ENCODE results near the gene MAPK13. TPM values are rescaled to one million over a fixed set of nuclear protein-coding genes. Genes with fewer than 3 reads are reported as not detected.

The MAPK13 gene
- total RNA-seq, 1 experiment from 2014 or later = 47.3 TPM

- H3K36me3 ChIP-seq (ENCODE audit: control insufficient read depth in 1 of 2, insufficient read depth in 2 of 2, low read length in 2 of 2) = no peaks in the 10 kb centered on the region
- no peak for ATAC-seq
- POLR2A ChIA-PET = no interaction called here
Observed at GRCh38 chr6:36149476-36149875, 19.2 kb downstream of the MAPK13 start.

DNA sequence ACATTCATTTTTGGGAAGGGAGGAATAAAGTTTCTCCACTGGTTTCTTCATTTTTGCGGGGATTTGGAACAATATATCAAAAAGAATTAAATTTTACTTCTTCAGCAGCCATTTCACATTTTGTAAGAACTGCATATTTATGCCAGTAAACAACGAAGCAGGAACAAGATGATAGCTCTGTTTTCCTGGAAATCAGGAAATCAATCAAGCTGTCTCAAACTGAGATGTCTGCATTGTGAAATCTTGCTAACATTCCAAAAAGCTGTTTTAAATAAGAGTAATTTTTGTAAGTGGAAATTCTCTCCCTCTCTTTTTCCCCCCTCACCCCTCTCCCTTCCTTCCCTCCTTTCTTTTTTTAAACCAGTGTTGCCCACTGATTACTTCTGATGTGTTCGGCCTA lies 20.0 kb downstream of the MAPK13 start:
- DNase-seq (ENCODE audit: low read depth, low spot score) (no peak), ATAC-seq (no peak)
- CTCF ChIA-PET = no interaction called here
- H3K9me3 ChIP-seq (ENCODE audit: control insufficient read depth in 1 of 2, insufficient read depth in 1 of 2, low read depth in 1 of 2, low read length in 2 of 2) = peaks cover 0 to 4% of the 10 kb centered on the region in 2 experiments; a peak in 1 of 4 replicates
- 0 out of 4 replicates have a peak, but pooled peaks cover 0 to 2% of the 10 kb centered on the region in 2 experiments for H3K4me1 ChIP-seq (ENCODE audit: control insufficient read depth in 1 of 2, insufficient read depth in 2 of 2, low read length in 2 of 2)
- H3K79me2 ChIP-seq (ENCODE audit: insufficient read depth, low read length) = no peaks in the 10 kb centered on the region
- no peaks in the 10 kb centered on the region for H3K27me3 ChIP-seq (ENCODE audit: insufficient read depth, low read length)
- H3K9ac ChIP-seq (ENCODE audit: low read length) = no peak overlapping the region
- intact Hi-C loops (cut with micrococcal nuclease) = no loop called here
- RAD21 ChIA-PET (ENCODE audit: low non-redundant PET in 1 of 2, low total read pairs in 2 of 2, uncharacterized antibody in 2 of 2, unreplicated experiment in 2 of 2) = no interaction called here
- no peaks in the 10 kb centered on the region for H4K20me1 ChIP-seq (ENCODE audit: insufficient read depth)
- H2AFZ ChIP-seq (ENCODE audit: low read depth, low read length, poor library complexity, severe bottlenecking) = no peak overlapping the region
- POLR2A ChIA-PET = no interaction called here
- H3K9me2 ChIP-seq (ENCODE audit: insufficient read depth) = no peaks in the 10 kb centered on the region
- TF ChIP-seq JUND (IDR thresholded peaks at IDR 0.05) = no peak
- no peak for TF ChIP-seq CTCF (IDR thresholded peaks at IDR 0.05 in 2 of 3, conservative IDR thresholded peaks at IDR 0.05 in 1 of 3; ENCODE audit: borderline replicate concordance in 1 of 3, insufficient read depth in 1 of 3, low read depth in 2 of 3, low read length in 2 of 3)
- TF ChIP-seq CBX3 (IDR thresholded peaks at IDR 0.05; ENCODE audit: low read depth) = no peak
- TF ChIP-seq RAD21 (IDR thresholded peaks at IDR 0.05; ENCODE audit: low read depth) = no peak
- no peak for TF ChIP-seq TCF7L2 (IDR thresholded peaks at IDR 0.05; ENCODE audit: borderline replicate concordance, extremely low read depth, insufficient read depth, insufficient read length)
- TF ChIP-seq SRF (IDR thresholded peaks at IDR 0.05; ENCODE audit: low read depth) = no peak
- no peak for TF ChIP-seq POLR2AphosphoS5 (IDR thresholded peaks at IDR 0.05; ENCODE audit: low read depth, low read length)
- TF ChIP-seq ZFX (IDR thresholded peaks at IDR 0.05) = no peak
- TF ChIP-seq SP1 (IDR thresholded peaks at IDR 0.05; ENCODE audit: low read depth) = no peak
- TF ChIP-seq POLR2A (IDR thresholded peaks at IDR 0.05; ENCODE audit: borderline replicate concordance, extremely low read depth, insufficient read depth, insufficient read length) = no peak
- TF ChIP-seq EZH2 (IDR thresholded peaks at IDR 0.05) = no peak
- TF ChIP-seq FOSL1 (IDR thresholded peaks at IDR 0.05; ENCODE audit: low read depth) = no peak
- TF ChIP-seq ATF3 (IDR thresholded peaks at IDR 0.05) = no peak
- TF ChIP-seq ZBTB33 (IDR thresholded peaks at IDR 0.05; ENCODE audit: extremely low read depth, insufficient replicate concordance, low read length) = no peak
- no peak for TF ChIP-seq EGR1 (IDR thresholded peaks at IDR 0.05; ENCODE audit: low read depth)
- no peak for TF ChIP-seq YY1 (IDR thresholded peaks at IDR 0.05; ENCODE audit: extremely low read depth, insufficient replicate concordance, low read depth, low read length)
- TF ChIP-seq SIN3A (IDR thresholded peaks at IDR 0.05; ENCODE audit: low read depth) = no peak
- no peak overlapping the region for H3K4me2 ChIP-seq (ENCODE audit: low read length)
- H3K27ac ChIP-seq (ENCODE audit: low read depth, low read length) = no peak overlapping the region
- no peaks in the 10 kb centered on the region for H3K36me3 ChIP-seq (ENCODE audit: control insufficient read depth in 1 of 2, insufficient read depth in 2 of 2, low read length in 2 of 2)
- no peak overlapping the region for H3K4me3 ChIP-seq (replicated peaks in 1 of 2; ENCODE audit: low read depth in 1 of 2, low read length in 2 of 2)
- no TSS peak for BruUV-seq (replicated peaks)

More at GRCh38 chr6:36149476-36149875, 19.2 kb downstream of the MAPK13 start:
- no peaks in the 10 kb centered on the region for H3K9me3 ChIP-seq (ENCODE audit: control insufficient read depth in 1 of 2, insufficient read depth in 1 of 2, low read depth in 1 of 2, low read length in 2 of 2)
- H3K27me3 ChIP-seq (ENCODE audit: insufficient read depth, low read length) = no peaks in the 10 kb centered on the region
- TF ChIP-seq EZH2phosphoT487 (IDR thresholded peaks at IDR 0.05; ENCODE audit: borderline replicate concordance) = no peak
- TF ChIP-seq SRF (IDR thresholded peaks at IDR 0.05; ENCODE audit: low read depth) = no peak
- TF ChIP-seq POLR2A (IDR thresholded peaks at IDR 0.05; ENCODE audit: borderline replicate concordance, extremely low read depth, insufficient read depth, insufficient read length) = no peak
- H3K9me2 ChIP-seq (ENCODE audit: insufficient read depth) = no peaks in the 10 kb centered on the region
- 0 out of 4 replicates have a peak, but pooled peaks cover 0 to 2% of the 10 kb centered on the region in 2 experiments for H3K4me1 ChIP-seq (ENCODE audit: control insufficient read depth in 1 of 2, insufficient read depth in 2 of 2, low read length in 2 of 2)
- ChIA-PET RAD21 (ENCODE audit: low non-redundant PET in 1 of 2, low total read pairs in 2 of 2, uncharacterized antibody in 2 of 2, unreplicated experiment in 2 of 2) (no interaction called here), CTCF (no interaction called here)
- H3K9ac ChIP-seq (ENCODE audit: low read length) = no peak overlapping the region
- intact Hi-C loops (cut with micrococcal nuclease) = no loop called here
- H3K4me2 ChIP-seq (ENCODE audit: low read length) = no peak overlapping the region
- BruUV-seq (replicated peaks) = no TSS peak
- no peak overlapping the region for H3K4me3 ChIP-seq (replicated peaks in 1 of 2; ENCODE audit: low read depth in 1 of 2, low read length in 2 of 2)
- H2AFZ ChIP-seq (ENCODE audit: low read depth, low read length, poor library complexity, severe bottlenecking) = no peak overlapping the region
- no peak overlapping the region for H3K27ac ChIP-seq (ENCODE audit: low read depth, low read length)
- DNase-seq (ENCODE audit: low read depth, low spot score) = no peak
- H3K79me2 ChIP-seq (ENCODE audit: insufficient read depth, low read length) = no peaks in the 10 kb centered on the region
- no peaks in the 10 kb centered on the region for H4K20me1 ChIP-seq (ENCODE audit: insufficient read depth)

Data from HCT116 (cell line).